SKM-1 (cell line): ENCODE data around the gene MPPED1.

Experiments used
- DNase-seq: peaks from one replicate; lab custom pipeline; 2025; ENCODE audit not compliant: unreplicated experiment; lab: John Stamatoyannopoulos, UW

The MPPED1 gene

GRCh38 chr22:43491177-43491576 lies 79.4 kb downstream of the MPPED1 start:
- DNase-seq: no peak

- DNase-seq: no peak
These were observed 79.9 kb downstream of the MPPED1 start for GRCh38 chr22:43491737-43492136.

GRCh38 chr22:43493297-43493696 lies 81.5 kb downstream of the MPPED1 start:
- DNase-seq: no peak

GRCh38 chr22:43497956-43498855 lies 86.4 kb downstream of the MPPED1 start:
- DNase-seq: no peak

GRCh38 chr22:43498856-43499253 lies 87.0 kb downstream of the MPPED1 start:
- no peak for DNase-seq

GRCh38 chr22:43500792-43501785 lies 89.3 kb downstream of the MPPED1 start:
- DNase-seq: no peak

GRCh38 chr22:43501878-43502277 lies 90.1 kb downstream of the MPPED1 start:
- DNase-seq: no peak

GRCh38 chr22:43502306-43502874 lies 90.6 kb downstream of the MPPED1 start:
- DNase-seq: no peak

GRCh38 chr22:43504068-43504467 lies 92.3 kb downstream of the MPPED1 start:
- no peak for DNase-seq

GRCh38 chr22:43504666-43505261 lies 93.0 kb downstream of the MPPED1 start:
- DNase-seq: no peak

GRCh38 chr22:43505423-43505822 lies 93.6 kb downstream of the MPPED1 start:
- DNase-seq: no peak

GRCh38 chr22:43505896-43506295 lies 94.1 kb downstream of the MPPED1 start:
- DNase-seq: no peak

- DNase-seq: no peak
These were observed 94.7 kb downstream of the MPPED1 start for GRCh38 chr22:43506487-43506886.

GRCh38 chr22:43507235-43507634 lies 95.4 kb downstream of the MPPED1 start:
- DNase-seq: no peak

- DNase-seq: no peak
These were observed 96.7 kb downstream of the MPPED1 start for GRCh38 chr22:43508489-43508888.

GRCh38 chr22:43509337-43509736 lies 97.5 kb downstream of the MPPED1 start:
- no peak for DNase-seq

- DNase-seq: no peak
These were observed 98.7 kb downstream of the MPPED1 start for GRCh38 chr22:43510281-43511070.

GRCh38 chr22:43511276-43511910 lies 99.6 kb downstream of the MPPED1 start:
- no peak for DNase-seq

- DNase-seq: no peak
These were observed 100.5 kb downstream of the MPPED1 start for GRCh38 chr22:43512279-43512678.
